COLO668 (cell line): ENCODE measurements around the gene ANKRD13A.
"Not testable (repeated sequence)": the region's sequence is repeated elsewhere in the genome, so short reads cannot be mapped to it uniquely, and the experiment has no call there.

Experiments
- DNase-seq: peaks from one replicate; lab custom pipeline; 2025; ENCODE audit not compliant: unreplicated experiment; lab: John Stamatoyannopoulos, UW

Gene ANKRD13A

DNA sequence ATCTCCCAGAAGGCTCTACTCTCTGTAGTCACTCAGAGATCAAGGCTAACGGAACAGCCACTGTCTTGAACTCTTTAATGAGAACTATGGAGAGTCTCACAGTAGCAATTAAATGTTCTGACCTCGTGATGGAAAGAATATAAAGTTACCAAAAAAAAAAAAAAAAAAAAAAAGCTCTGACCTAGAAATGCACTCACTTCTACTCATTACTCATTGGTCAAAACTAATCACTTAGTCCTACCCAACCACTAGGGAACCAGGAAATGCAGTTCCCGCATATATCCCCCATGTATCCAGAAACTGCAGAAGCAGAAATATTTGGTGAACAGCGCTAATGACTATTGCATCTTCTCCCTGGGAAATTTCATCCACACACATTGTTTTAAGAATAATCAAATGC is 78.6 kb downstream of the ANKRD13A start:
- DNase-seq: no peak

DNA sequence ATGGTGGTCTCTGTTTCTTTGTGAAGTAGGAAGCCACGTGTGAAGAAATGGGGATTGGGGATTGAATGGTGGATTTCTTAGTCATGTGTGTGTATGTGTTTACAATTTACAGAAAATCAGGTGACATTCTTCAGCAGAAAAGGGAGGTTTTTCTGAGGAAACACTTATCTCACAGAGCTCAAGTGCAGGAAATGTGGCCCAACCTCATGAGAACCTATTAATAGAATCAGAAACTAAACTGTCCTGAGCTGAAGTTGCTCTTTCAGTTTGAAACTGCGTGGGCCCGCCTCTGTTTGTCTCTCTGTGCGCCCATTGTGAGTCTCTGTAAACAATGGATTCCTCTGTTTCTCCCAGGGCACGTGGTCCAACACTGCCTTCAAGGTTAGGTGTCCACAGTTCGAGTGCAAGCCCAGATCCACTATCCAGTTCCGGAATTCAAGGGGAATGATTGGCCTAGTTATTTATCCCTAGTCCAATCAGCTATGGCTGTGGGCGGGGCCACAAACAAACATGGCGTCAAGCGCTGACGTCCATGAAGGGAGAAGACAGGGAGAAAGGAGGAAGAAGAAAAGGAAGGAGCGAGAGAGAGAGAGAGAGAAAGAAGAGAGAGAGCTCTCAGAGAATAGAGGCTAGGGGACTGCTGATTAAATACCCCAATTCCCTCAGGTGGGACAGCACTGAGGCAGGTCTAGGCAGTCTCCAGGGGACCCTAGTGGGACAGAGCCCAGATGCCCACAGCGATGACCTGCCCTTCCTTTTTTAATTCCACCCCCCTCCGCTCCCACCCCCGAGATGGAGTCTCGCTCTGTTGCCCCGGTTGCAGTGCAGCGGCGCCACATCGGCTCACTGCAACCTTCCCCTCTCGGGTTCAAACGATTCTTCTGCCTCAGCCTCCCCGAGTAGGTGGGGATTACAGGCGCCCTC is 80.5 kb downstream of the ANKRD13A start:
- DNase-seq: no peak

- no peak for DNase-seq
Observed at GRCh38 chr12:110080410-110080809, 81.2 kb downstream of the ANKRD13A start.

GRCh38 chr12:110084314-110085015 is 85.2 kb downstream of the ANKRD13A start:
- no peak for DNase-seq

- not testable (repeated sequence) for DNase-seq
Observed at GRCh38 chr12:110088216-110088615, 89.0 kb downstream of the ANKRD13A start.

- no peak for DNase-seq
Observed at GRCh38 chr12:110088936-110089335, 89.7 kb downstream of the ANKRD13A start.
